Retinal pigment epithelial cell (primary cell): ENCODE results near the gene TTLL8.

Source experiments
- DNase-seq: peaks from one replicate; pipeline ENCODE4 v3.0.0-alpha.2; 2010; ENCODE audit warnings: low read depth
- H3K4me3 ChIP-seq: 2 replicates; pipeline ENCODE4 v1.5.1; 2011; ENCODE audit warnings: mild to moderate bottlenecking, low read length, control low read depth, moderate library complexity
- TF ChIP-seq, protein P1 (sequence below): conservative IDR thresholded peaks from 2 replicates; pipeline ENCODE4 v1.5.1; 2011; ENCODE audit warnings: low read depth, low read length, control low read depth, inconsistent platforms

Gene TTLL8

DNA sequence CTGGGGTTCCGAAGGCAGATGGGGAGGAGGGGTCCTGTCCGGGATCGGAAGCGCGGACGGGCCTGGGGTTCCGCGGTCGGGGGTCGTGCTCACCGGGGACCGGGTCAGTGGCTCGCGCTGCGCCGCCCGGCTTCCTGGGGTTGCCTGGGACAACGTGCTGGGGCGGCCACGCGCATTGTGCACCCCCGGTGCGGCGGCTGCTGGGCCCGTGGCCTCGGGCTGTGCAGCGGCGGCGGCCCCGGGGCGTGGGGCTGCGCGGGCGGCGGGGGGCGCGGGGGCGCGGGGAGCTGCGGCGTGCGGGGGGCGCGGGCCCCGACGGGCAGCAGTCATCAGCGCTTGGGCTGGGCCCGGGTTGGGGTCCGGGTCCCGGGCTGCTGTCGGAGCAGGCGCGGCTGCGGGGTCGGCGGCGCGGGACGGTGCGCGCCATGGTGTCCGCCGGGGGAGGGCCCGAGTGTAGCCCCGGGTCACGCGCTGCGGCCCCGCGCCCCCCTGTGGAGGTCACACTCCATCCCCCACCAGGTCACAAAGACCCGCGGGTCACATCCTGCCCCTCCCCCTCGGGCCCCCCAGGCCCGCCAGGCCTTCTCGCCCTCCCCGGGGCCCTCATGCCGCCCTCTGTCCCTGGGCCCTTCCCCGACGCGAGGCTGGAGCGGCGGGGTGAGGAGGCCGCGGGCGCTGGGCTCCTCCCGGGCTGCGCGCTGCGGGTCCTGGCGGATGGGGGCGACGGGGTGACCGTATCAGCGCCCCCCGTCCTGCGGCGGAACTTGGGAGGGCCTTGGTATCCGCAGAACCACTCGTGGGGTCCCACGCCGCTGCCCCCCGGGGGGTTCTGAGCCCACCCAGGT is at the start of gene TTLL8:
Gene TTLL8, minus strand, starts transcription at position 238 of the 845 bp plus-strand sequence.
- no peak within 1 kb of the TSS for H3K4me3 ChIP-seq
- TF ChIP-seq, protein P1, sequence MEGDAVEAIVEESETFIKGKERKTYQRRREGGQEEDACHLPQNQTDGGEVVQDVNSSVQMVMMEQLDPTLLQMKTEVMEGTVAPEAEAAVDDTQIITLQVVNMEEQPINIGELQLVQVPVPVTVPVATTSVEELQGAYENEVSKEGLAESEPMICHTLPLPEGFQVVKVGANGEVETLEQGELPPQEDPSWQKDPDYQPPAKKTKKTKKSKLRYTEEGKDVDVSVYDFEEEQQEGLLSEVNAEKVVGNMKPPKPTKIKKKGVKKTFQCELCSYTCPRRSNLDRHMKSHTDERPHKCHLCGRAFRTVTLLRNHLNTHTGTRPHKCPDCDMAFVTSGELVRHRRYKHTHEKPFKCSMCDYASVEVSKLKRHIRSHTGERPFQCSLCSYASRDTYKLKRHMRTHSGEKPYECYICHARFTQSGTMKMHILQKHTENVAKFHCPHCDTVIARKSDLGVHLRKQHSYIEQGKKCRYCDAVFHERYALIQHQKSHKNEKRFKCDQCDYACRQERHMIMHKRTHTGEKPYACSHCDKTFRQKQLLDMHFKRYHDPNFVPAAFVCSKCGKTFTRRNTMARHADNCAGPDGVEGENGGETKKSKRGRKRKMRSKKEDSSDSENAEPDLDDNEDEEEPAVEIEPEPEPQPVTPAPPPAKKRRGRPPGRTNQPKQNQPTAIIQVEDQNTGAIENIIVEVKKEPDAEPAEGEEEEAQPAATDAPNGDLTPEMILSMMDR: no peak
- no peak for DNase-seq

- TF ChIP-seq, protein P1: no peak
- DNase-seq: no peak
These were observed 49.4 kb upstream of the TTLL8 start for GRCh38 chr22:50107529-50107928.

DNA sequence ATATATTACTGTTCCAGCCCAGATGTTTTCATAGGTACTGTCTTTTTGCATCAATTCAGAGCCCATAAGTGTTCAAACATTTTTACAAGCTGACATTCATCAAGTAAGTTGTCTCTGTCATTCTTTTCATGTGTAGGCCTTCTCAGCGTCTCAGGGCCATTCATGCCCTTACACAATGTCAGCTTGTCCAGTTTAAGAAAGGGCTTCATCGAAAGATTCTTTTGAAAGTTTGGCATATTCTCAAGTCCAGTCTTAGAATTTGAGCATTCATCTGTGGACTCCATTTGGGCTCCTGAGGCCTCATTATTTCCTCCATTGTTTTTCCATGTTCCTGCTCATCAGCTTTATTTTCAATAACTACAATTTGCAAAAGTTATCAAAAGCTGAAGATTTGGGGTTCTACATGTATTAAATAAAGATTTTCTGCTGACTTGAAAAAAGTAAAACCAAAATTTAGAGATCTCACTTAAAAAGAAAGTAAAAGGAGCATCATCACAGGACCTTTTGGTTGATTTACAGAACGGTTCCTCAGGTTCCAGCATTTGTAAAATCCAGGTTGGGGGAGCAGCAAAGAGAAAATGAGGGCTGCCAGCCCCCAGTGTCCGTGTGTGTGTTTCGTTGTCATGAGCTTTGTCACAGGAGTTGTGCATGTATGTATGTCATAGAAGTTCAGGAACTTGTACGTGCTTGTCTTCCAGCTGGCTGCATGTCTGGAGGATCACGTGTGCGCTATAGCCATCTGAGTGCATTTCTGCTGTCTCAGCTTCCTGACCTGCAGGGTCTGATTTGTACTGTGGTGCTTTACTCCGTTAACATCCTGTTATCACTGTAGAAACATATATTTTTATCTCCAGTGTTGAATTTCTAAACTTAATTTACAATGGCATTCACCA is 47.4 kb upstream of the TTLL8 start:
- no peak overlapping the region for H3K4me3 ChIP-seq
- TF ChIP-seq, protein P1: no peak
- DNase-seq: no peak

More at GRCh38 chr22:50107529-50107928, 49.4 kb upstream of the TTLL8 start:
- H3K4me3 ChIP-seq: no peak overlapping the region

- no peak overlapping the region for H3K4me3 ChIP-seq
- TF ChIP-seq, protein P1: no peak
- DNase-seq: no peak
These were observed 46.0 kb upstream of the TTLL8 start for GRCh38 chr22:50104141-50104544.

GRCh38 chr22:50102946-50103345 is 44.8 kb upstream of the TTLL8 start:
- no peak for DNase-seq
- no peak overlapping the region for H3K4me3 ChIP-seq
- TF ChIP-seq, protein P1: peak; percentile 6

- TF ChIP-seq, protein P1: no peak
- H3K4me3 ChIP-seq: no peak overlapping the region
- no peak for DNase-seq
These were observed 43.9 kb upstream of the TTLL8 start for GRCh38 chr22:50101870-50102565.
